ENCODE data around the gene FOXO1.
"Not testable (repeated sequence)": the region's sequence is repeated elsewhere in the genome, so short reads cannot be mapped to it uniquely, and the experiment has no call there.

The FOXO1 gene

GRCh38 chr13:40665126-40666044 is 1.1 kb downstream of the FOXO1 start:
- DNase-seq: no peak

- DNase-seq: no peak
These were observed 1.9 kb downstream of the FOXO1 start for GRCh38 chr13:40664350-40665125.

- DNase-seq: not testable (repeated sequence)
These were observed 2.4 kb downstream of the FOXO1 start for GRCh38 chr13:40664100-40664349.

GRCh38 chr13:40662866-40663265 is 3.6 kb downstream of the FOXO1 start:
- DNase-seq: no peak

GRCh38 chr13:40661875-40662665 is 4.4 kb downstream of the FOXO1 start:
- DNase-seq: no peak

GRCh38 chr13:40660692-40661091 is 5.7 kb downstream of the FOXO1 start:
- no peak for DNase-seq

- no peak for DNase-seq
These were observed 6.2 kb downstream of the FOXO1 start for GRCh38 chr13:40660141-40660664.

GRCh38 chr13:40657951-40658350 is 8.5 kb downstream of the FOXO1 start:
- DNase-seq: no peak

- no peak for DNase-seq
These were observed 9.1 kb downstream of the FOXO1 start for GRCh38 chr13:40657307-40657706.

GRCh38 chr13:40656358-40656757 is 10.1 kb downstream of the FOXO1 start:
- DNase-seq: no peak

GRCh38 chr13:40653527-40654318 is 12.7 kb downstream of the FOXO1 start:
- DNase-seq: no peak

GRCh38 chr13:40652588-40652940 is 13.9 kb downstream of the FOXO1 start:
- DNase-seq: no peak

- DNase-seq: no peak
These were observed 14.4 kb downstream of the FOXO1 start for GRCh38 chr13:40651866-40652587.

GRCh38 chr13:40648841-40649240 is 17.6 kb downstream of the FOXO1 start:
- no peak for DNase-seq

- DNase-seq: no peak
These were observed 18.4 kb downstream of the FOXO1 start for GRCh38 chr13:40648040-40648439.

- no peak for DNase-seq
These were observed 21.4 kb downstream of the FOXO1 start for GRCh38 chr13:40644838-40645604.

- no peak for DNase-seq
These were observed 25.5 kb downstream of the FOXO1 start for GRCh38 chr13:40640845-40641458.

- no peak for DNase-seq
These were observed 26.2 kb downstream of the FOXO1 start for GRCh38 chr13:40640202-40640601.

GRCh38 chr13:40639221-40639681 is 27.2 kb downstream of the FOXO1 start:
- no peak for DNase-seq

GRCh38 chr13:40637643-40638042 is 28.8 kb downstream of the FOXO1 start:
- no peak for DNase-seq

Measured in NCI-H748 treated with DMSO at 0.1 percent for 48 hours (cell line).